ENCODE measurements around the gene TMX4. TPM values are rescaled to one million over a fixed set of nuclear protein-coding genes. Genes with fewer than 3 reads are reported as not detected.
"Not testable (repeated sequence)": the region's sequence is repeated elsewhere in the genome, so short reads cannot be mapped to it uniquely, and the experiment has no call there.

TMX4 gene
- total RNA-seq, 3 donors from 2014 or later: 40.0 to 61.9 (median 60.7) TPM

GRCh38 chr20:8033151-8033841, 13.7 kb upstream of the TMX4 start:
- Histone ChIP-seq H3K27ac (no peak overlapping the region), H3K4me1 (no peaks in the 10 kb centered on the region), H3K9me3 (no peaks in the 10 kb centered on the region), H3K4me3 (no peak overlapping the region), H3K27me3 (no peaks in the 10 kb centered on the region), H3K36me3 (no peaks in the 10 kb centered on the region)
- no peak for TF ChIP-seq POLR2AphosphoS5 (IDR thresholded peaks at IDR 0.05)
- TF ChIP-seq CTCF (IDR thresholded peaks at IDR 0.05): no peak
- no peak for TF ChIP-seq POLR2A (IDR thresholded peaks at IDR 0.05)
- intact Hi-C loops (cut with DNase I; ENCODE audit: low total_unique reads): no loop called here
- DNase-seq (ENCODE audit: low spot score in 2 of 2): no peak

DNA sequence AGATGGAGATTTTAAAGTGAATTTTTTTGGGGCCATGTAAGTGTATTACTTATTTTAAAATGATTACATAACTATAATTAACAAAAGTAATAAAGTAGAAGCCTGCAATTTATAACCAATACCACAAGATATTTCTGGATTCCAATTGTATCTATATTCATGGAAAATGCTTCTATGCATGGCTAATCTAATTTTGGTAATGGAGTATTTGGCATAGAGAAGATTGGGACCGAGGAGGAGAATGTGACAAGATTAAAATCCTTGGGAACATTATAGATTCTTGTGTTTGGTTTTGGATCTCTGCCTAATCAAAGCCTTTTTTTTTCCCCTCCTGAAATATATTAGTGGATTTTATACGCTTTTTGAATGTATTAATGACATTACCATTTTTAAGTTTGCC, 12.9 kb upstream of the TMX4 start:
- TF ChIP-seq CTCF (IDR thresholded peaks at IDR 0.05): no peak
- no peak for TF ChIP-seq POLR2A (IDR thresholded peaks at IDR 0.05)
- TF ChIP-seq POLR2AphosphoS5 (IDR thresholded peaks at IDR 0.05): no peak
- H3K27ac ChIP-seq: no peak overlapping the region
- no peak for DNase-seq (ENCODE audit: low spot score in 2 of 2)
- no peaks in the 10 kb centered on the region for H3K27me3 ChIP-seq
- H3K4me1 ChIP-seq: no peaks in the 10 kb centered on the region
- H3K36me3 ChIP-seq: no peaks in the 10 kb centered on the region
- intact Hi-C loops (cut with DNase I; ENCODE audit: low total_unique reads): no loop called here
- H3K9me3 ChIP-seq: no peaks in the 10 kb centered on the region
- H3K4me3 ChIP-seq: no peak overlapping the region

DNA sequence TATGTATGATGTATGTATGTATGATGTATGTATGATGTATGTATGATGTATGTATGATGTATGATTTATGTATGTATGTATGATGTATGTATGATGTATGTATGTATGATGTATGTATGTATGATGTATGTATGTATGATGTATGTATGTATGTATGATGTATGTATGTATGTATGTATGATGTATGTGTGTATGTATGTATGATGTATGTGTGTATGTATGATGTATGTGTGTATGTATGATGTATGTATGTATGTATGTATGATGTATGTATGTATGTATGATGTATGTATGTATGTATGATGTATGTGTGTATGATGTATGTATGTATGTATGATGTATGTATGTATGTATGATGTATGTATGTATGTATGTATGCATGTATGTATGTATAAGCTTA, 12.0 kb upstream of the TMX4 start:
- H3K9me3 ChIP-seq; H3K4me3 ChIP-seq; H3K27me3 ChIP-seq; H3K36me3 ChIP-seq; H3K4me1 ChIP-seq; intact Hi-C loops (cut with DNase I; ENCODE audit: low total_unique reads); H3K27ac ChIP-seq; DNase-seq (ENCODE audit: low spot score in 2 of 2): not testable (repeated sequence)

DNA sequence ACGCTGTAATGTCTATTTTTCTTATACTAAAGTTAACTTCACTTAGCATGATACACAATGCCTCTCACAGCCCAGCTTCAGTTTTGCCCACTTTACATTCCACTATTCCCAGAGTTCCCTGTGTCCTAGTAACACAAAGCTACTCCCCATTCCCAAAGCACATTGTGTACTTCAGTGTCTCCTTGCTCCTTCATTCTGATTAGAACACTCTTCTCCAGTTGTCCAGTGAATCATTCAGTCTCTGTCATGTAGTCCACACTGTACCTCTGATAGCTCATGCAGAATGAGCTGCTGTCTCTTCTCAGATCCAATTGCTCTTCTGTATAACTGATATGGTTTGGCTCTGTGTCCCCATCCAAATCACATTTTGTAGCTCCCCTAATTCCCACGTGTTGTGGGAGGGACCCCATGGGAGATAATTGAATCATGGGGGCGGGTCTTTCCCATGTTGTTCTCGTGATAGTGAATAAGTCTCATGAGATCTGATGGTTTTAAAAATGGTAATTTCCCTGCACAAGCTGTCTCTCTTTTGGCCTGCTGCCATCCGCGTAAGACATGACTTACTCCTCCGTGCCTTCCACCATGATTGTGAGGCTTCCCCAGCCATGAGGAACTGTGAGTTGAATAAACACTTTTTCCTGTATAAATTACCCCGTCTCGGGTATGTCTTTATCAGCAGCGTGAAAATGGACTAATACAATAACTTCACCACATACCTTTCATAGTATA, 2.1 kb upstream of the TMX4 start:
- no peak for DNase-seq (ENCODE audit: low spot score in 2 of 2)
- no peak for TF ChIP-seq POLR2A (IDR thresholded peaks at IDR 0.05)
- TF ChIP-seq CTCF (IDR thresholded peaks at IDR 0.05): no peak
- no peak for TF ChIP-seq POLR2AphosphoS5 (IDR thresholded peaks at IDR 0.05)
- no peaks in the 10 kb centered on the region for H3K36me3 ChIP-seq
- intact Hi-C loops (cut with DNase I; ENCODE audit: low total_unique reads): no loop called here
- H3K27ac ChIP-seq: no peak overlapping the region
- H3K4me1 ChIP-seq: no peaks in the 10 kb centered on the region
- no peak overlapping the region for H3K4me3 ChIP-seq
- H3K9me3 ChIP-seq: no peaks in the 10 kb centered on the region
- H3K27me3 ChIP-seq: no peaks in the 10 kb centered on the region

DNA sequence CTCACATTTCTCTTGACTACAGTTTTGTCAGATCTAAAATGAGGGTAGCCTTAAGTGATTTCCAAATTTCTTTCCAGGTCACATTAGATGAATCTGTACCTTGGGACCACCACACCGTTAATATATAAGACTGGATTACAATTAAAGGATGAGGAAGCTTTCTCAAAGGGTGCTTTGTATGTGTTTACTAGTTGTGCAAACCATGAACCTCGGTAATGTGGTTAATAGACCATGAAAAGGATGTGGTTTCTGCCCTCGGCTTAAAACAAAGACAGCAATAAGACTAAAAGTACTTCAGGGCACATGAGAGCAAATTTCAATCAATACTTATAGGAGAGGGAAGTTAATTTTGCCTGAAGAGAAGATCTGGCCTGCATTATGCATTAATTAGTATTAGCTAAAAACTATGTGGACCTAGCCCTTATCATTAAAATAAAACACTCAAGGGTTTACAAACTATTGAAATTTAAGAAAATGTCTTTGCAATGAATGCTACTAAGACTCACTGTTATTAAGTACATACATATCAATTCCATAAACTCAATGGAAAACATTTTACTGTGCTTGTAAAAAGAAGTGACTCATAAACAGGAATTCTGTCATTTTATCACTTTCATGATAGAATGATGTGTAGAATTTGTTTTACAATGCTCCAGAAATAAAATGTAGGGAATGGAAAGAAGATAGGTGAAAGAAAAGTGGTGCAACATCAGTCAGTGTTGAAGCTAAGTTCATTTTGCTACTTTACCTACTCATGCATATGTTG, 936 bp upstream of the TMX4 start:
- intact Hi-C loops (cut with DNase I; ENCODE audit: low total_unique reads): no loop called here
- H3K36me3 ChIP-seq: no peaks in the 10 kb centered on the region
- no peaks in the 10 kb centered on the region for H3K4me1 ChIP-seq
- DNase-seq (ENCODE audit: low spot score in 2 of 2): no peak
- no peaks in the 10 kb centered on the region for H3K9me3 ChIP-seq
- H3K4me3 ChIP-seq: peak overlapping the region in 1 of 3 donors; percentile 71
- TF ChIP-seq POLR2A (IDR thresholded peaks at IDR 0.05) (no peak), CTCF (IDR thresholded peaks at IDR 0.05) (no peak), POLR2AphosphoS5 (IDR thresholded peaks at IDR 0.05) (no peak)
- H3K27ac ChIP-seq: peak overlapping the region; percentile 97 to 99
- no peaks in the 10 kb centered on the region for H3K27me3 ChIP-seq

All from breast epithelium (tissue), 4 donors.